Inferior parietal cortex (tissue), 1 donor: ENCODE results near the gene SSBP2.

ENCODE experiments used
- DNase-seq: peaks from one replicate; pipeline ENCODE4 v3.0.0-alpha.2; 2016; ENCODE audit errors: extremely low spot score

Gene SSBP2

GRCh38 chr5:81751009-81751835 lies at the start of gene SSBP2:
Gene SSBP2 (minus strand): TSS chr5:81751097. CDS start chr5:81751042, 55 bp downstream.
- DNase-seq, result peak; percentile 97

DNA sequence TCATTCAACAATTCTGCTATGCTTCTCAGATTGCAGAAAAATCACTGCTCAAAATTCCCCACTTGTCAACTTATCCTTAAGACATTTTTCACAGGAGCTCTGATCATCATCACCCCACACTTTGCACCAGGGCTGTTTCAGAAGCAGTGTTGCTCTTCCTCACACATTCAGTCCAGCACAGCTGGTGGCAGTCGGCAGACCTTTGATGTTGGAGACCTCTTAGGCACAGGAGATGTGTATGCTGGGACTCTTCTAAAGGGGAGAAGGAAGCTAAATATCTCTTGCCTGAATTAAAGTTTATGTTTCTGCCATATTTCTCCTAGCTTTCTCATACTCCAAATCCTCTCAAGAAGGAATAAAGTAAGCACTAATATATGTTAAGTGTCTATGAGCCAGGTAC lies 44.8 kb upstream of the SSBP2 start:
- no peak for DNase-seq

DNA sequence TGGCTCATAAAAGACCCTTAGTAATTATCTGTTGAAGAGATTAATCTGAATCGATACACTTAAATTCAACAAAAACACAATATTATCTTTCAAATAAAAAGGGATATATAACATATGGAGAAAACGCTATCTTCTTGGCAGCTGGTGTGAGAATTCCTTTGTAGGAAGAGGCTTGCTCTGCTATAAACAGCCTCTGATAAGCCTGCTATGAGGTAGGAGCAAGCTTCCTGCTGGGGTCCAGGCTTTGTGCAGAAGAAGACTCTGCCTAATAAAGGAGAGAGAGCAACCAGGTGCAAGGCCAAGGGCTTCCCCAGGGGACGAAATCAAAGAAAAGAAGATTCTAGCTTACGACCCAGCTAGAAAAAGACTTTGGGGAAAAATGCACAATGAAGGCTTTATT lies 43.3 kb upstream of the SSBP2 start:
- no peak for DNase-seq

- DNase-seq, result no peak
Measured at GRCh38 chr5:81790336-81790735, 39.4 kb upstream of the SSBP2 start.

GRCh38 chr5:81789033-81789432 lies 38.1 kb upstream of the SSBP2 start:
- no peak for DNase-seq

DNA sequence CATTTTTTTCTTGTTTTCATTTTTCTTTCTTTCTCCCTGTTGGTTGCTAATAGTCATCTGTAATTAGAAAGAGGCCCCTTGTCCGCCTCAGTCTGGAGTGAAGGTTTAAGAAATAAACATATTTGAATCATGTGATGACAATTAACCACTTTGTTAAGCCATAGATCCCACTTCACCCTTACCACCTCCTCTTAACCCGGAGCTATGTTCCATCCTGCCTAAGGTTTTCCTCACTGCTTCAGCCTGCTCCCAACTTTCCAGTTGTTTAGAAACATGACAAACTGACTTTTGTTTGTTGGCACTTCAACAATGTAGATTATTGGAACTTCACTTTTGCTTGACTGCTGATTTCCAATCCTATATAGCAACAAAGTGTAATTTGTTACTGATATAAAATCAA lies 37.4 kb upstream of the SSBP2 start:
- DNase-seq, result no peak

GRCh38 chr5:81787474-81788242 lies 36.8 kb upstream of the SSBP2 start:
- peak; percentile 72 for DNase-seq

- DNase-seq, result no peak
Measured at GRCh38 chr5:81786991-81787390, 36.1 kb upstream of the SSBP2 start.

DNA sequence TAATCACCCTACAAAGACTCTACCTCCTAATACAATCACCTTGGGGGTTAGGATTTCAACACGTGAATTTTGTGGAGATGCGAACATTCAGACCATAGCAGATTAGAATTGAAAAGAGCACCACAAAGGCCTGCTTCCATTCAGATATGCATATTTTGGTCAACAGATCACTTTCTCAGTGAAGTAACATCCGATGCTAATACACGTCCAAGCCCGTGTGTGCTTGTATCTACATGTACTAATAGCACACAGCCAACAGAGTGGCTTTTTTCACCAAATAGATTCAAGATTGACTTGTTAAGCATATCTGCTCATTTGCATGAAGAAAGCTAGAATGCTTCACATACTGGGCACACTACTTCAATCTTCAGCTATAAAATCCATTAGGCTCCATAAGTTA lies 35.6 kb upstream of the SSBP2 start:
- no peak for DNase-seq

GRCh38 chr5:81785322-81785721 lies 34.4 kb upstream of the SSBP2 start:
- DNase-seq, result peak; percentile 45

DNA sequence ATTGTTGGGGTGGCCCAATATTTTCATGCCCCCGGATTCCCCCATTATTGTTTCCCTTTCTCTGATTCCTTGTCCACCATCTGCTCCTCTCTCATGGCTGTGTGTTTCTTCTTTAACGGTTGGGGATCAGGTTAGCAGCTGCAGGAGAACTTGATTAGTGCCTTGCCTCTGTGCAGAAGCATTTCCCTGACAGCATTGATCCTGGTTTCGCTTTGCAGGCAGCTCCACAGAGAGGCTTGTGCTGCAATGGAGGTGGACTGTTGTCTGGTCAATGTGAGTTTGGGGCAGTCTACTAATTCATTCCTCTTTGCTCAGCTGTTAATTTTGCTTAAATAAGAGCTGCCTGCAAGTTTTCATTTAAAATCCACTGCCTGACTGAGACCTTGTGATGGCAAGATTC lies 32.5 kb upstream of the SSBP2 start:
- no peak for DNase-seq

GRCh38 chr5:81782811-81783210 lies 31.9 kb upstream of the SSBP2 start:
- DNase-seq, result no peak

DNA sequence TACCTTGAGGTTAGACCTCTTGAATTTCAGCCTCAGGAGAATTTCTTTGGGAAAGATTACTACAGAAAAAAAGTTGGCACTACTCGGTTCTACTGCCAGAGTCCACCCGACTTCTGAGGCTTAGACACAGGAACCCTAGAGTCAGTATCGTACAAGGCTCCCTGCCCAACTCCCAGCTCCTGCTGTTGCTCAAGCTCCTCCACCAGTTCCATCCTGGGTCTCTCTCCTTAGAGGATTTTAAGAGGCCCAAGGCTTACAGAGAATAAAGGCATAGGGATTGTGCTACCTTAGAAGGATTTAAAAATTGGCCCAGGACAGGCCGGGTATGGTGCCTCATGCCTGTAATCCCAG lies 29.0 kb upstream of the SSBP2 start:
- DNase-seq, result no peak

DNA sequence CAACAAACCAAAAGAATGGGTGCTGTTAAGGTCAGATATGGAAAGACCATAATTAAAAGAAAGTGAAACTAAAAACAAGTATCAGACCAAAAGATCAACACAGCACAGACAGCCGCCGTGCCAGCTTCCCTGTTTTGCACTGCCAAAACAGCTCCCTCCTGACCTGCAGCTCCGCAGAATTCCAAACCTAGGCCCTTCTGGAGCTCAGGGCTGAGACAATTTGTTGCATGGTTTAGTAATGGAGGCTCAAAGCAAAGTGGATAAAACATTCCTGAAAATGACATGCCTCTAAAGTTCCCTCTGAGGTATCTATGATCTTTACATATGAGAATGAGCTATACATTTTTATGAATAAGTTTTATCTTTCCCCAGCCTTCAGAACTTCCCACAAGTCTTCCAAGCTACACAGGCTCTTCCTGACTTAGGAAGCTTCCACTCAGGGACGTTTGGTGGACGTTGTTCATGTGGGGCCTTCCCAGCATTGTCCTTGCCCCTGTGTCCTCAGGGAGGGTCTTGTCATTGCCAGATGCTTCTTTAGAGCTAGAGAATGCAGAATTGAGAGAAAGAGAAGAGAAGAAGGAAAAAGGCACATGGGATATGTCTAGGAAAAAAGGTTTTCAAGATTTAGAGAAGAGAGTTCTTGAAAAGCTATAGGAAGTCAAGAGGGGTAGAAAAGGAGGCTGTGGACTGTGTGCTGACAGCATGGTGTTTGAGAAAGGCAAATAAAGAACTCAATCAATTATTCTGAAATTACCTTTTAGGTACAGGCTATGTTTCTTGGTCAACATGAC lies 28.4 kb upstream of the SSBP2 start:
- peak; percentile 32 for DNase-seq

DNA sequence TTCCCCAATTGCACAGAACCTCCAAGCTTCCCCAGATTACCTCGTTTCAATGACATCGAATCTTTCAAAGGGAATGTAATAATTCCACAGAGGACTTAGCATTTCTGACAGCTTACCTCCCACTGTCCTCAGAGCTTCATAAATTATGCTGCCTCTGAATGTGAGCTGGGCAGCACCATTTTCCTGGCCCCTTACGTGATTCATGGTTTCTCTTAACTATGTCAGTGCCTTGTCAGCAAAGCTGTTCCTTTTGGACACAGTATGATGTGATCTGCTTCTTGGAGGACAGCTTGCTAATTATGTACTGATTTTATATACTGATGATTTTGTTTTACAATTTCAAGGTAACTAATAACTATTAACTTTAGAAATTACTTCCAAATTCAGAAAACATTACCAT lies 27.7 kb upstream of the SSBP2 start:
- DNase-seq, result no peak

DNA sequence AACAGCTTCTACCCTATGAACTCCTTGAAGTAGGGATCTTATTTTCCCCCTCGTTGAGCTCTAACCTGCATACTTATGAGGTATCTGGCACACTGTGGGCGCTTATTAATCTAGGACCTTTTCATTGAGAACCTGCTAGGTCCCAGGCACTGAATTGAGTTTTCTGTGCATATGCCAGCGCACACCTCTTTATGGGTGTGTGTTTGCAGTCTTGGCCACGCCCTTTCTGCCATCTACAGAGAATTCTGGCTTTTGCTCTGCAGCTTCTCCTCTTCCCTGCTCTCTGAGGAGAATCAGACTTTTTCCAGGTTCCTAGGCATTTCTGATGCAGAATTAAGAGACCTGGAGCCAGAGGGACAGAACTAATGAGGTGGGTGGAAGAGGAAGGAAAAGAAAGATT lies 25.4 kb upstream of the SSBP2 start:
- no peak for DNase-seq

GRCh38 chr5:81774374-81774773 lies 23.5 kb upstream of the SSBP2 start:
- DNase-seq, result no peak

GRCh38 chr5:81773574-81773973 lies 22.7 kb upstream of the SSBP2 start:
- no peak for DNase-seq

DNA sequence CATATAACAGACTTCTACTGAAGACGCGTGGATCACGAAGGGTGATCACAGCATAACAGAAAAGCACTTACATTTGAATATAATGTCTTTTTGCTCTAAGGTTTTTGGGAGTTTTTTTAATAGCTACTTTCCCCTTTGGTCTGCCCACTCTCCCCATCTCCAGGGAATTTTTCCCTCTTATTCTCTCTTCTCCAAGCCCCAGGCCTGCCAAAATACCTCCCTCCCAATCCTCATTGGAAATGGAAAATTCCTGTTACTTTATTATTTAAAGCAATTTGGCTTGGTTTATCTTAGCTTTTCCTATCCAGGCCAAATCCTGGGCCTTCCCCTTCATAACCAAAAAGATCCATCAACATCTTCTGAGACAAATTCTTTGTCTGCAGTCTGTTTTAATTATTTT lies 22.3 kb upstream of the SSBP2 start:
- no peak for DNase-seq

- DNase-seq, result no peak
Measured at GRCh38 chr5:81772488-81772887, 21.6 kb upstream of the SSBP2 start.

DNA sequence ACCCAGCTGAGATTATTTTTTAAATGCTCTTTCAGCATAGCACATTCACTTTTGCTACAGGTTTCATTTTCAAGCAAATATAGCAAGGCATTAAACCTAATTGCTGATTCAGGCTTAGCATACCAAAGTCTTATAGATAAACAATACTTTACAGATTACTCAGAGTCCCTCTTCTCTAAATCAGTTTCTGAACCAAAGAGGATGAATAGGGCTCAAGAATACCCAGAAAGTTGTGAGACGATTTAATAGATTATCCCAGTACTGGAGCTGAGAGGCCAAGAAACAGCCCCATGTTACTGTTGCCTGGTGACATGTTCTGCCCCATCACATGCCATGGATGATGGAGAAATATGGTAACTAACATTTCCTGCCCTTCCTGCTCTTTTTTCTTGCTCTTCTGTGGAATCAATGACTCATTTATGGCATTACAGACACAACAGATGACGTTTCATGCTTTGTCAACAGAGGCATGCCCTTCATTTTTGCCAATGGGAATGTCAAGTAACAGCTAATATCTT lies 18.1 kb upstream of the SSBP2 start:
- no peak for DNase-seq

DNA sequence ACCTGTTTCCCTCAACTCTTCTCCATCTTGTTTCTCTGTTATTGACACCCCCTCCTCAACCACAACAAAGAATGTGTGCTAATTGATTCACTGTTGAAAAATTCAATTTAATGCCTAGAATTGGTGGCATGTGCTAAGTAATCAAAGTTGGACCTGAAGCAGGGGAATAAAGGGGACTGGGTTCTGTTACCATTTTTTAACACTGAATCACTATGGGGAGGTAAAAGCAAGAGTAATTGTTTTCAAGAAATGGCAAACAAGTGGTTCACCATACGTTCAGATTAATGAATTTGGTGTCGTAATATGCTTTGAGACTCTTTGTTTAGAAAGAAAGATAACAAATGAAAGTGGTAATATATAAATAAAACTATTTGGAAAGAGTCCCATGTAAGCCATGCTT lies 17.0 kb upstream of the SSBP2 start:
- no peak for DNase-seq
